ENCODE measurements around the gene ATXN7L1.

DNA sequence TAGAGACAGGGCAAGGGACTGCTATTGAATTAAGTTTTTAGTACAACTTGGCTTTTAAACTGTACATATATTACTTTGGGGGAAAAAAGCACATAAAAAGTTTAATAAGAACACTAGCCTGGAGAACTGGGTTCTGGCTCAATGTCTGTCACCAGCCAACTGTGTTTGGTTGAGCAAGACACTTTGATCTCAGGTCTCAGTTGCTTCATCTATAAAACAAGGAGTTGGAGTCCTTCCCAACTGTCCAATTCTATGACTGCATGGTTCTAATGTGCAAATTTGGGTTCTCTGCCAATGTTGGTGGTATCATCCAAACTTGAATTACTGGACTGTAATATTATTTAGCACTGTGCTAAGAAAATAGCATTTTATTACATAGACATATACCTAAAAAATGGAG is 50.3 kb downstream of the ATXN7L1 start:
- TF ChIP-seq GATA3 (IDR thresholded peaks at IDR 0.05; ENCODE audit: low read depth, low read length) (no peak), GATA2 (IDR thresholded peaks at IDR 0.05; ENCODE audit: low read depth, low read length) (no peak)

Measured in SH-SY5Y (cell line).